HG02759 (cell line): Measurements from ENCODE around the gene TM9SF1.
"Not testable (repeated sequence)": the region's sequence is repeated elsewhere in the genome, so short reads cannot be mapped to it uniquely, and the experiment has no call there.

Experiments
- ATAC-seq: cut with Tn5 transposase; IDR thresholded peaks from one replicate; pipeline ENCODE4 v1.9.1; 2021; ENCODE audit warnings: mild to moderate bottlenecking, moderate library complexity; ENCODE audit not compliant: unreplicated experiment

Gene TM9SF1

DNA sequence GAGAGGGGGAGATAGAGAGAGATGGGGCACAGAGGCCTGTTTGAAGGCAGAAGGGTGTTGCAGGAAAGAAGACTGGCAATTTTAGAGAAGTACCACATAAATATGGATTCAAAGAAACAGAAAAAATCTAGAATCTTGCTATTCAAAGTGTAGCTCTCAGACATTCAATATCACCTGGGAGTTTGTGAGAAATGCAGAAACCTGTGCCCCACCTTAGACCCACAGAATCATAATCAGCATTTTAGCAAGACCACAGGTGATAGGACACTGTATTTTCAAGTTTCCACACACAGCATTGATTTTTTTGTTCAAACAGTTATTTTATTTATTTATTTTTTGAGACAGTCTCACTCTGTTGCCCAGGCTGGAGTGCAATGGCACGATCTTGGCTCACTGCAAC is 33.7 kb upstream of the TM9SF1 start:
- ATAC-seq = no peak

DNA sequence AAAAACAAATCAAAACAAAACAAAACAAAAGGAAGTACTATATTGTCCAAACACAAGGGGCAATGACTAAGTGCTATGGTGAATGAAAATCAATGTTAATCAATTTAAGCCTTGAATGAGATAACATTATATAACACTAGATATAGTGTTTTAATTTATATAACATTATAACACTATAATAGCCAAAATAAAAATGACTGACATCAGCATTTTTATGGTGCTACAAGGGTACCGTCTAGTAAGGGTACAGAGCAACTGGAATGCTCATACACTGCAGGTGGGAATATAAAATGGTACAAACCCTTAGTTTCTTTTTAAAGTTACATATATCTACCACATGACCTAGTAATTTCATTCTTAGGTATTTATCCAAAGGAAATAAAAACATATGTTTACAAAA is 31.2 kb upstream of the TM9SF1 start:
- ATAC-seq = no peak

DNA sequence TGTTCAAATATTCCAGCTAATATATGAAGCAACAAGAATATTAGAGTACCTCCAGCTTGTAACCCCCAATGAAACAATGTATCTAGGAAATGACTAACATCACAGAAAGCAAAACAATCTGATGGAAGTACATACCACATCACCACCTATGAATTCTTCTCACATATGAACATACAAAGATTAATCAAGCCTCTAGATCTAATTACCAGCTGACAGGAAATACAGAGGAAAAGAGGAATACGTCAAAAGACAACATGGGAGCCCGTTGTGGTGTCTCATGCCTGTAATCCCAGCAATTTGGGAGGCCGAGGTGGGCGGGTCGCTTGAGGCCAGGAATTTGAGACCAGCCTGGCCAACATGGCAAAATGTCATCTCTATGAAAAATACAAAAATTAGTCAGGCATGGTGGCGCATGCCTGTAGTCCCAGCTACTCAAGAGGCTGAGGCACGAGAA is 29.4 kb upstream of the TM9SF1 start:
- no peak for ATAC-seq

DNA sequence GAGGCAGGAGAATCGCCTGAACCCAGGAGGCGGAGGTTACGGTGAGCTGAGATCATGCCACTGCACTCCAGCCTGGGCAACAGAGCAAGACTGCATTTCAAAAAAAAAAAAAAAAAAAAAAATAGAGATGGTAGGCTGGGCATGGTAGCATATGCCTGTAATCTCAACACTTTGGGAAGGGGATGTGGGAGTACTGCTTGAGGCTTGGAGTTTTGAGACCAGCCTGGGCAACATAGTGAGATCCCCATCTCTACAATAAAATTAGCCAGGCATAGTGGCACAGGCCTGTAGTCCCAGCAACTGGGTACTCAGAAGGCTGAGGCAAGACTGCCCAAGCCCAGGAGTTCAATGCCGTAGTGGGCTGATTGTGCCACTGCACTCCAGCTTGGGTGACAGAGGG is 27.7 kb upstream of the TM9SF1 start:
- not testable (repeated sequence) for ATAC-seq

DNA sequence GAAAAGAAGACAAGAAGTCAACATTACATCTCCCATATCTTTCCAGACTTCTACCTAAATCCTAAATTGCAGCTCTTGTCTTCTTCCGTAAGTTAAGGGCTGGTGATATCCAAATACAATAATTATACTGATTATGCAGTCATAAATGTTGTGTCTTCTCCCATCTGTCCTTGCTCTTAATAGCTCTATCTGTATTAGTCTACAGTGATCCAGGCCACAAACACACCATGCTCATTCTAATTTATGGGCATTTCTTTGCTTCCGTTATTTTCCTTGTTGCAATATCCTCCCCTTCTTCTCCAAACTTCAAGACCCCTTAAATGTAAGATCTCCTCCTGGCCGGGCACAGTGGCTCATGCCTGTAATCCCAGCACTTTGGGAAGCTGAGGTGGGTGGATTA is 24.3 kb upstream of the TM9SF1 start:
- no peak for ATAC-seq

DNA sequence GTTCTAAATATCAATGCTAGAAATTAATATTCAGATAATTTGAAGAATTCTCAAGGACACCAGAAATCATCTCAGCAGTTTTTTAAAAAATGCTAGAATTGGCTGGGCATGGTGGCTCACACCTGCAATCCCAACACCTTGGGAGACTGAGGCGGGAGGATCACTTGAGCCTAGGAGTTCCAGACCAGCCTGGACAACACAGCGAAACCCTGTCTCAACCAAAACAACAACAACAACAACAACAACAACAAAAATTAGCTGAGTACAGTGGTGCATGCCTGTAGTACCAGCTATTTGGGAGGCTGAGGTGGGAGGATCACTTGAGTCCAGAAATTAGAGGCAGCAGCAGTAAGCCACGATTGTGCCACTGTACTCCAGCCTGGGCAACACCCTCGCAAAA is 23.8 kb upstream of the TM9SF1 start:
- ATAC-seq = no peak

DNA sequence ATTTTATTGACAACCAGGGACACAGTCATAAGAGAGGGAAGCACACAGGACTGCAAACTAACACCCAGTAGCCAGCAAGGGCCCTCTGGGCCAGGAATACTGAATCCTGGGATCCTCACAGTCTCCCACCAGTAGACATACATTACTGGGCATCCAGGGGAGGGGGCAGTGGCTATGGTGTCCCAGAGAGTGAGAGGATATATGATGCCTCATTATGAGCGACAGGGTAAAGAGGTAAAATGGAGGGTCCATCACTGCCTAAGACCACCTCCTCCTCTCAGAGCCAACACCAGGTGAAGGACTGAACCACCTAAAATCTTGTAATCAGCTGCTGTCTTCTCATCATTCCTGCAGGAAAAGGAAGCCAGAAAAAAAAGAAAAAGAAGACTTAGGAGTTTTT is 21.6 kb upstream of the TM9SF1 start:
- not testable (repeated sequence) for ATAC-seq

DNA sequence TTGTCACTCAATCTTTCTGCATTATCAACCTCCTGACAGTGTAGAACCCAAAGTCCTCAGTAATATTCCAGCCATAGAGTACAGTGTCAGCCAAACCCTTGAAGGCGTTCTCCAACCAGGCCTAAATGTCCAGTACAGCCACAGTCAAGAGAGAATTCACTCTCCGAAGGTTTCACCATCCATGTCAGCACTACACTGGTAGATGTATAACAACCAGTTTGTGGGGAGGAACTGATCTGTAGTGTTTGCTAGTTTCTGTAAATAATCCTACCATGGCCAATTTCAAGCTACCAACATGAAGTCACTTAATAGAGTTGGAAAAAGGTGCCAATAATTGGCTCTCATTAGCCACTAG is 21.1 kb upstream of the TM9SF1 start:
- ATAC-seq = no peak

DNA sequence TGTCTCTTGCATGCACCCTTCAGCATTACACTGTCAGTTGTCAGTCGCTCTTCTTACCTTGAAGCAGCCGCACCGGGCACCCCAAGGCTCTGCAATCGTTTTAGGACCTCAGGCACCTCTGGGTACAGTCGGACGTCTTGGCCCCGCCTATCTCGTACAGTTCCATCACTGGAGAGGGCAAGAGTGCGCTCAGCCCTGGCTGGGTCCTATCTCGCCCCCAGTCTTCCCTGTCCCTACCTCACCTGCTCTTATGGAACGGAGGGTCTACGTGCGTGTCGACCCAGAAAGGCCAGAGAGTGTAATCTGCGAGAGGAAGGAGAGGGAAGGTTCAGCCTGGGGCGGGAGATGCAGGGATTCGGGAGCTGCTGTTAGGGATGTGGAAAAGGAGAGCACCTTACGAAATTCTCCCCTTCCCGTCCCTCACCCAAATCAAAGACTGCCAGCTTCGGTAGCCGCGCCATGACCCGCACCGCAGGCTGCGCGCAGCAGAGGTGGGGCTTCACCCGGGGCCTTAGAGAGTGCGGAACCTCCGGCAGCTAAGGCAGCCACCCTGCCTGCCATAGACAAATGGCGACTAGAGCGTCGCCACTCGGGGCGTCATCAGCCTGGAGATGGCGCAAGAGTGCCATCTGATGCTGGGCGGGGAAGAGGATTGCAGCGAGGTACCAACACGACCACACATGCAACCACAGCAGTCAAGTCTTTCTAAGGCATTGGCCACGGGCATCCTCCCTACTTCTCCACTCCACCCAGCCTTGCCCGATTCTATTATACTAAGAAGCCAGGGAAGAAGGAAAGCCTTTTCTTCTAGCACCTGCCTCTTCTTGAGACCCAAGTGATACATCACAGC is 20.5 kb upstream of the TM9SF1 start, which contains the start of gene MDP1:
MDP1 (minus strand) TSS at position 572 of the 850 bp plus-strand sequence; CDS start at position 461, 111 bp downstream.
- ATAC-seq = peak; percentile 72

DNA sequence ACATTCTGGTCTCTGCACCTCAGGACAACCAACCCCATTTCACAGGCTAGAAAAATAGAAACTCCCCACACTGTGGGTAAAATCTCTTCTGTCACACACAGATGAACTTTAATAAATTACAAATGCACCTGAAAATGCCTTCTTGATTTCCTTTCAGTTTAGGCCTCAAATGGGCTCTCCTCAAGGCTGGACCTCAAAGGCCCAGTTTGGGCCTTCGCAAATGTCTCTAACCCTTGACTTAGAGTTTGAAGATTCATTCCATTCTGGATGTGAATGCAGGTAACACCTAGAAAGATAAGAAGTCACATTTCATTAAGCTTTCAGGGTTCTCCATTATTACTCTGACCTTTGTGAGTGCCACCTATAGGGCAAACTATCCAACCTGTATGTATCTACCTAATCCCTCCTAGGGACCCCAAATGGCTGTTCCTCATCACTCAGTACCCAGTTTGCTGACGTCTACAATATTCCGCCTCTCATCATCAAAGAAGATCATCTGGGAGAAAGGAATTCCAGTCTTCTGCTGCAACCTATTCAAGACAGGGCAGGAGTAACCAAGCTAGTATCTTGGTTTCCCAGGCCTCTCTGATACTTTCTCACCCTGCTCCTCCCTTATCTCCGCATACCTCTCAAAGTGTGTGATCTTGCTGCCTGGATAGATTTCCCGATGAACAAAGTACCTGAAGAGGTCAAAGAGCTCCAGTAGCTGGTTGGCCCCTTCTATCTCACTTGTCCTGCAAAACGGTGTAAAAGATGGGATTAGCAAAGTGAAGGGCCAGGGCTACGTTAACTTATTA is 18.8 kb upstream of the TM9SF1 start:
- ATAC-seq = no peak

DNA sequence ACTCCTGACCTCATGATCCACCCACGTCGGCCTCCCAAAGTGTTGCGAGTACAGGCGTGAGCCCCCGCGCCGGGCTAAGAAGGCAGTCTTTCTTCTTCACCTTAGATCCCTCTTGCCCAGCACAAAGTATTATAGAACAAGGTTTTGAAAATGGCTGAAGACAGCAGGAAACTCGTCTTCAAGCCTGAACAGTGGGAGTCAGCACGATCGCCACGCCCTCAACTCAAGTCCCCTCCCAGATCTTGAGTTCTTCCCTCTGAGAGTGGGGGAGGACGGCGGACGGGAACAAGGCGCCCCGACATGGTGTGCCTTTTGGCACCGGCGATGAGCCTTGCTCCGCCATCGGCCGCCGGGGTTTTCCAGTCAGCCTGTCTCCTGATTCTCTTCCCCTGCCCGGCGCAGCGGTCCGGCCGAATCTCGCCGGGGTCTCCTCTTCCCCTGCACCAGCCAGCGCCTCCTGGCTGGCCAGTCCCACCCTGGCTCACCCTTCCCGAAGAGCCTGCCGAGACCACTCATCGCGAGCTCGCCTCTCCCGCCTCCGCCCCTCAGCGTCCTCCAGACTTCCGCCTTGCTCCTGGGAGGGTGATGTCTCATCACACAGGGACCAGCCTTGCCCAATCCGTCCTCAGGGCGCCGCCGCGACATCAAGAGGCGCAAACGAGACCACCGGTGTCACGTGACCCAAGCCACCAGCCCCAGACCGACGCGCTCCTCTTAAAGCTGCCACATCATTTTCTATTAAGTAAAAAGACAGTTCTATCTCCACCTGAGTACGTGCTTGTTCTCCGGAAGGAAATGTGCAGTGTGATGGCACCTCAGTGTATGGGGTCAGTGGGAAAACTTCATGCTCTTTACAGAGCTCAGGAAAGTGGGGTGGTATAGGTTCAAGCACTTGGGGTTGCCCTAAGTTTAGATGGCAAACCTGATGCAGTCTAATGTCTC is 18.0 kb upstream of the TM9SF1 start, which contains the start of gene CHMP4A:
CHMP4A (minus strand) TSS at position 565 of the 942 bp plus-strand sequence; CDS start at position 516, 49 bp downstream.
- peak; percentile 80 for ATAC-seq

DNA sequence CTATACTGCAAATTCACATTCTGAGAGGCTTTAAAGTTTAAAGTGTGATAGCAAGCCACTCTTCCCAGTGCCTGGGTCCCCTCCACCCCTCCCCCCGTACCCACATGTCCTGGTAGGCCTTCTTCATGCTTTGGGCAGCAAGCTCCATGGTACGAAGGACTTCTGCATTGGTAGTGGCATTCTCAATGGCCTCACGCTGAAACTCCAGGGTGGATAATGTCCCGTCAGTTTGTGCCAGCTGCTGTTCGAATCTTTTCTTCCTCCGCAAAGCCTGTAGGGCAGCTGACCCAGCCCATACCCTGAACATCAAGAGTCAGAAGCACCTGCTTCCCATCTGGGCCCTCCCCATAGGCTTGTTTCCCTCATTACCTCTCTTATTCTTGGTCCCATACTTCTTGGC is 16.1 kb upstream of the TM9SF1 start:
- no peak for ATAC-seq

DNA sequence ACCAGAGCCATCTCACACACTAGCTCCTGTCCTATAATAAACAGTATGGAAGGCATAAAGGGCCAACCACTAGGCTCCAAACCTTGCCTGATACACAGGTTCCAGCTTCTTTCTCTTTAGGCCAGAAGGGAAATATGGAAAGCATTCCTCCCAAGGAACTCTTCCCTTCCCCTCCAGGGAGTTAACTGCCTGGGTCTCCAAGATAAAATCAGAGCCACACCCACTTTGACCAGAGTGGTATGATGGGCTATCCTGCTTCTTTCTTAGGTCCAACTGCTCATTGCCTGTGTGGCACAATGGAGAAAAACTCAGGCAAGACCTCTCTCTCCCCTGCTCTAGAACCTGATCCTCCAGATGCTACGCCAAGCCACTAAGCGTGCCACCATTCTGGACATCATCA is 12.4 kb upstream of the TM9SF1 start:
- no peak for ATAC-seq

DNA sequence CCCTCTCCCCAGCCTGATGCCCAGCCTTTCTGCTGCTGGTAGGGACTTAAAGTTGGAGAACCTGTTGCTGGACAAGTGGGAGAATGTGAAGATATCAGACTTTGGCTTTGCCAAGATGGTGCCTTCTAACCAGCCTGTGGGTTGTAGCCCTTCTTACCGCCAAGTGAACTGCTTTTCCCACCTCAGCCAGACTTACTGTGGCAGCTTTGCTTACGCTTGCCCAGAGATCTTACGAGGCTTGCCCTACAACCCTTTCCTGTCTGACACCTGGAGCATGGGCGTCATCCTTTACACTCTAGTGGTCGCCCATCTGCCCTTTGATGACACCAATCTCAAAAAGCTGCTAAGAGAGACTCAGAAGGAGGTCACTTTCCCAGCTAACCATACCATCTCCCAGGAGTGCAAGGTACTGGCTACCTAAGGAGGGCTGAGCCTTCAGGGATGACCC is 11.9 kb upstream of the TM9SF1 start:
- no peak for ATAC-seq

DNA sequence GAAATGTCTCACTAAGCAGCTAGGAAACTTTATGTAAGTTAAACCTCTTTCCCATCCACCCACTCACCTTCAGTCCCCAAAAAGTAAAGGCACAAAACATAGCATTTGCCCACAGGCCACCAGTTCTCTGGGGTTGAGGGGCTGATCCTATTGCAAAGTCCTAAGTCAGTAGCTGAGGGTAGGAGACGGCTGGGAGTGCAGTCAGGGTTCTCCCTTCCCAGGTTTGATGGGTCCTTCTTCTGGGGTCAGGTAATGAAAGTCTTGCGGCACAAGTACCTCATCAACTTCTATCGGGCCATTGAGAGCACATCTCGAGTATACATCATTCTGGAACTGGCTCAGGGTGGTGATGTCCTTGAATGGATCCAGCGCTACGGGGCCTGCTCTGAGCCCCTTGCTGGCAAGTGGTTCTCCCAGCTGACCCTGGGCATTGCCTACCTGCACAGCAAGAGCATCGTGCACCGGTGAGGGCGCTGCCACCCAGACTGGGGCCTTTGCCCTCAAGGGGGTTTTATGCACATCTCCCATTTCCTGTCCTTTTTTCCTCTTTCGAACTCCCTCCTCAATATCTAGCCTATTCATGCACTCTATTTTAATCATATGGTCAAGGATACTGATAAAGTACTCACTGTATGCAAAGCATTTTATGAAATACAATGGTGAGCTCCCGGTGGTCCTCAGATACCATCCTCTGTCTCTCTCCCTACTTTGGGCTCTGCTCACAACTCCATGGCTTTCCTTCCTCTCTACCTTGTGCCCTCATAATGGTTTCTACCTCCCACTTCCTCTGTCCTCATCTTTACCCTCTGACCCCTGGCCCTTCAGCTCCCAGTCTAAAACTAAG is 11.2 kb upstream of the TM9SF1 start:
- no peak for ATAC-seq

DNA sequence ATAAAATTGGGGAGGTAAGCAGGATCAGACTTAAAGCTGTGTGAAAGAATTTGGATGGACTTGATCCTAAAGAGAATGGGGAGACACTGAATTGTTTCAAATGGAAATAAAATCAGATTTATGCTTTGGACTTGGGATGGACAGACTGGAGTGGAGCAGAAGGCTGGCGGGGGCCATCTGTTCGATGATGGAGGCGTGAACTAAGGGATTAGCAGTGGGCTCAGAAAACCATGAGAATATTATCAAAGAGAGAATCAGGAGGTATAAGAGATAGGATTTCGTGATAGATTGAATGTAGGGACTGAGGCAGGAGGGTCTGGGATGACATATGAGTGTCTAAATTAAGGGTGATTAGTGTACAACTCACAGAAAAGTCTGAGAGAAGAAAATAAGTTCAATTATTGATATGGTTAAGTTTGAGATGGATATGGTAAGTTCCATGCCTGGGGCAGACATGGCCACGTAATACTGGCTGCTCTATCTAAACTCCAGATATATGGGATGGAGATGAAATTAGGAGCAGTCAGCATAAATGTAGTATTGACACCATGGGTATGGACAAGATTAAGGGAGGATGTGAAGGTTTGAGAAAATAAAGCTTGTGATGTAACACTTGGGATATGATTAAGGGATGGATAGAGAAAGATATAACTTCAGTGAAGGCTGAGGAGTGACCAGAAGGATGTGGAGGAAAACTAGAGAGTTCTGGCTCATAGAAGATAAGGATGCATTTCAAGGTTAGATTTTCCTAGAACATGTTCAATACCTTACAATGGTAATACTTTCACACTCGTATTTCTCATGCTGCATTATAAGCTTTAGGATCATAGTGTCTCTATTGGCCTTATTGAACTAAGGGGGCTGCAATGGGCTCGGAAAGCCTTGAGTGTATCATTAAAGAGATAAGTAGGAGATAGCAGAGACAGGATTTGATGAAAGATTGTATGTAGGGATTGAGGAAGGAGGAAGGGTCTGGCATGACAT is 9.2 kb upstream of the TM9SF1 start:
- no peak for ATAC-seq

DNA sequence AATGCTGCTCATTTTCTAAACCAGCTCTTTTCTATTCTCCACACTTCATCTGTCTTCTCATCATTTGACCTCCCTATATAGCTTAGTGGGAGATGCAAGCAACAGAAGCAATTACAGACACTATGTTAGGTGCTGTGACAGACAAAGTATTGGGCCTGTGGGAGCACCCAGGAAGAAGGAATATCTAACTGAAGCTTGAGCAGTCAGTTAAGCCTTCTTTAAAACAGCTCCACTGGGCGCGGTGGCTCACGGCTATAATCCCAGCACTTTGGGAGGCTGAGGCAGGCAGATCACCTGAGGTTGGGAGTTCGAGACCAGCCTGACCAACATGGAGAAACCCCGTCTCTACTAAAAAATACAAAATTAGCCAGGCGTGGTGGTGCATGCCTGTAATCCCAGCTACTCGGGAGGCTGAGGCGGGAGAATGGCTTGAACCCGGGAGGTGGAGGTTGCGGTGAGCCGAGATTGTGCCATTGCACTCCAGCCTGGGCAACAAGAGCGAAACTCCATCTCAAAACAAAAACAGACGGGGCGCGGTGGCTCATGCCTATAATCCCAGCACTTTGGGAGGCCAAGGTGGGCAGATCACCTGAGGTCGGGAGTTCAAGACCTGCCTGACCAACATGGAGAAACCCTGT is 8.1 kb upstream of the TM9SF1 start:
- not testable (repeated sequence) for ATAC-seq

DNA sequence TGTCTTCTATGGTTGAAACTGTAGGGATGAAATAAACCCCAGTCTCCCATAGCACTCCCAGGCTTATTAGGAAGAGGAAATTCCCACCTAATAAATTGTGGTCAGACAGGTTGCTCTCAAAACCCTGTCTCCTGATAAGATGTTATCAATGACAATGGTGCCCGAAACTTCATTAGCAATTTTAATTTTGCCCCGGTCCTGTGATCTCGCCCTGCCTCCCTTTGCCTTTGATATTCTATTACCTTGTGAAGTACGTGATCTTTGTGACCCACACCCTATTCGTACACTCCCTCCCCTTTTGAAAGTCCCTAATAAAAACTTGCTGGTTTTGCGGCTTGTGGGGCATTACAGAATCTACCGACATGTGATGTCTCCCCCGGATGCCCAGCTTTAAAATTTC is 7.3 kb upstream of the TM9SF1 start:
- not testable (repeated sequence) for ATAC-seq
